GM12891 (cell line): ENCODE data around the gene RSPH1.

Experiments
- POLR2A ChIP-seq: IDR thresholded peaks from 2 replicates; pipeline ENCODE4 v1.6.1; 2011; ENCODE audit warnings: low read depth, low read length, control low read depth
- POLR2AphosphoS5 ChIP-seq: IDR thresholded peaks from 2 replicates; pipeline ENCODE4 v1.6.1; 2011; ENCODE audit warnings: low read depth, low read length, control low read depth

DNA sequence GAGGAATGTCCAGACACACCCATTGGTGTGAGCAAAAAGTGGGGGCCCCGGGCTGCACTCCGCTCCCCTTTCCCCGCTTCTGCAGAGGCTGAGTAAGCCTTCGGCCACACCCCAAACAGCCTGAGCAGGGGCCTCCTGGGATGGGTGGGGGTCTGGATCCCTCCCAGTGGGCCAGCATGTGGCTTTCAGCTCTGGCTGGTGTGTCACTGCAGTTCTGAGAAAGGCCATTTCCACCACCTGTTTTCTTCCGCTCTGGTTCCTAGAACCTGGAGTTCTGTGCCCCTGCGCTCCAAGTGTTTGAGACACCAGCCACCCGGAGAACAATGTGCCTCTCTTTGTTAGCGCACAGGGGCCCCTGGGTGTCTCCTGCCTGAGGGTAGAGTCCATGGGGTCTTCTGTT lies 48.5 kb upstream of the RSPH1 start:
- TF ChIP-seq POLR2A: no peak
- no peak for TF ChIP-seq POLR2AphosphoS5
